NK-92 treated with Interleukin-12 subunit alpha and Interleukin-12 subunit beta, amount 100 ng/mL, for 24 hours (cell line): ENCODE data around the gene CFAP77.

Experiments
- DNase-seq: peaks from one replicate; lab custom pipeline; 2025; lab: John Stamatoyannopoulos, UW

CFAP77 gene

DNA sequence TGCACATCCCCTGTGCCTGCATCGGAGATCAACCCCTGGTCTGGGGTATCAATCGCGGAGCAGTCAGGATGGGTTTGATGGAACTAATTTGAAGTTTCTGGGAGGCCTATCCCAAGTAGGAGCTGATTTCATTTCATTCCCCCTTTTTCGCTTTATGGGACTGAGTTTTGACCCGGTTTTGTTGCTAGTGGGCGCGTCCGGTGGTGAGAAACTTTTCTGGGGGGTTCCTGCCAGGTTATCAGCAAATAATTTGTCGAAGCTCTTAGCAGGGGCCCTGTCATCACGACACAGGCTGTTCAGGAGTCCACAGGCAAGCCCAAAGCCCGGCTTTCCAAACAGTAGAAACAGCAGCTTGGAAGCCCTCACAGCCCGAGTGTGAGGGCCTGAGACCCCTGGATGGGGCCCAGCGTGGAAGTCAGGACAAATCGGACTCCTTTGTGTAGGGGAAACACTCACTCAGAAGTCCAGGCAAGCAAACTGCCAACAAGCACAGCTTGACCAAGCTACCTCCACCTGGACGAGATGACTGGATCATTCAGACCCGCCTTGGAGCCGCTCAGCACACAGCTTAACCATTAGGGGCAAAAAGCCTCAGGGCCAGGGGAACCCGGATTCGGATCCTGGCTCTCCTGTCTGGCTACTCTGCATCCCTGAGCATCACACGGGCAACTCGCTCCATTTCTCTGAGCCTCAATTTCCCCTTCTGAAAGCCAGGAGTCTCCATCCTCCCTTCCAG, 108.0 kb downstream of the CFAP77 start:
- no peak for DNase-seq

DNA sequence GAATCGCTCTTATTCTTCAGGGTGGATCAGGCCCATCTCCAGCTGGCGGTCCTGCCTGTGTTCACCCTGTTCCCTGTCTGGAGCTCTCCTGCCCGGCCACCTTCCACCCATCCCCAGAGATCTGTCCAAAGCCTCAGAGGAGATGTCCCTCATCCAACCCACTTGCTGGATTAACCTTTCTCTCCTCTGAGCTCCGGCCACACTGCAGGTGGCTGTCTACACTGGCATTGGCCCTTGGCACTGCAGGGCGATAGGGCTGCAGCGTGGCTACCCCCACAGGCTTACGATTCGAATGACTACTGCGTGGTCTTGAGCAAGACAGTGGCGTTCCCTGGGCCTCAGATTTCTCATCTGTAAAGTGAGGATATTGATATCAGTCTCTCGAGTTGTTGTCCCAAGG, 108.6 kb downstream of the CFAP77 start:
- no peak for DNase-seq

DNA sequence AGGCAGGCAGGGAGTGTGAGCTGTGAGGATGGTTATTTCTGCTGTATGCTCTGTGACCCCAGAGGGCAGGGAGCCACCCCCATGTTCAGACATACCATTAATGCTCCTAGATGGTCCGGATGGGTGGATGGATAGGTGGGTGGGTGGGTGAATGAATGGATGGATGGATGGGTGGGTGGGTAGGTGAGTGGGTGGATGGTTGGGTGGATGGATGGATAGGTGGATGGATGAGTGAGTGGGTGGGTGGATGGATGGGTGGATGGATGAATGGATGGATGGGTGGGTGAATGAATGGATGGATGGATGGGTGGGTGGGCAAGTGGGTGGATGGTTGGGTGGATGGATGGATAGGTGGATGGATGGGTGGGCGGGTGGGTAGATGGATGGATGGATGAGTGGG, 109.0 kb downstream of the CFAP77 start:
- DNase-seq = no peak

DNA sequence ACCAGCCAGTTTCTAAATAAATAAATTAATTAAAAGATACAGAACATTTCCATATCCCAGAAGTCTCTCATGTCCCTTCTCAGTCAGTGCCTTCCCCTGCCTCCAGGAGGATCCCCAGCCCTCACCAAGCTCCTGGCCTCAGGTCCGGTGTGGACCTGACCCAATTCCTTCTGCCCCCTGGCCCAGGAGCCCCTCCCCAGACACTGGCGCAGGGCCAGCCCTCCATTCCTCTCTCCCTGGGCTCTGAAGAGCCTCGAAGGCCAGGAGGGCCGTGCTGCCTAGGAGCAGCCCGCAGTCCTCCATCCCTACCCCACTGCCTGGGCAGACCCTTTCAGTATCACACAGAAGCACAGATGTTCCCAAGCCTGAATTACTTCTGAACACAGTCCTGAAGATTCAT, 110.6 kb downstream of the CFAP77 start:
- no peak for DNase-seq

DNA sequence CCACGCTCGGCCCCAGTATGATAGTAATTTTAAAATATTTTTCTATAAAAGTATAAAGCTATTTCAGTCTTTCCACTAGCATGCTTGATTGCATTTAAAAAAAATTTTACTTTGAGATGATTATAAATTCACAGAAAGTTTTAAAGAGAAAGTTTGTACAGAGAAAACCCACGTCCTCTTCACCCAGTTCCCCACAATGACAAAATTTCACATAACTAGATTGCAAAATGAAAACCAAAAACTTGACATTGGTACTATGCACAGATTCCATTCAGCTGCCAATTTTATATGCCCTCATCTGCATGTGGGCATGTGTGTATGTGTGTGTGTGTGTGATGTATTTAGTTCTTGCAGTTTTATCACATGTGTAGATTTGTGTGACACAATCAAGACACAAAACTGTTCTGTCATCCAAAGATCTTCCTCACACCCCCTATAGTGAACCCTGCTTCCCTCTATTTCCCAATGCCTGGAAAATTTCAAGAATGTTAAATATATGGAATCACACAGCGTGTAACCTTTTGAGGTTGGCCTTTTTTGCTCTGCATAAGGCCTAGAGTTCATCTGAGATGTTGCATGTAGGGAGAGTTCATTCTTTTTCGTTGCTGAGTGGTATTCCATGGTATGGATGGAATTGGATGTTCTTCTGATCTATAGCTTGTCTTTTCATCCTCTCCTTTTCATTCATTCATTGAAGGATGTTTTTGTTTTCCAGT, 115.5 kb downstream of the CFAP77 start:
- no peak for DNase-seq

DNA sequence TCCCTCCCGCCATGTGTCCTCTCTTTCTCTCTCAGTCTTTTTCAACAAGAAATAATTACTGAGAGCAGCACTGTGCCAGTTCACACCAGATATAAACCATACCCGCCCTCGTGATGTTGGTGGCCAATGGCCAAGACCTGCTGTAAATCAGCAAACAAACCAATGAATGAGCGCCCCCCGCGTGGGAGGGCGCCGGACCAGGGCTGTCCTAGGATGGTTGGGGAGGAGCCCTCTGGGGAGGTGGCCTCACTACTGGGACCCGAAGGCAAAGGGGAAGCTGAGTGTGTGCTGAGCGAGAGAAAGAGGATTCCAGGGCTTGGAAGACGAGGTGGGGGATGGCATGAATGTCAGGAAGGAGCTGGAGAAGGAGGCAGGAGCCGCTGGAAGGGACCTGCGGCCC, 121.2 kb downstream of the CFAP77 start:
- DNase-seq = no peak

DNA sequence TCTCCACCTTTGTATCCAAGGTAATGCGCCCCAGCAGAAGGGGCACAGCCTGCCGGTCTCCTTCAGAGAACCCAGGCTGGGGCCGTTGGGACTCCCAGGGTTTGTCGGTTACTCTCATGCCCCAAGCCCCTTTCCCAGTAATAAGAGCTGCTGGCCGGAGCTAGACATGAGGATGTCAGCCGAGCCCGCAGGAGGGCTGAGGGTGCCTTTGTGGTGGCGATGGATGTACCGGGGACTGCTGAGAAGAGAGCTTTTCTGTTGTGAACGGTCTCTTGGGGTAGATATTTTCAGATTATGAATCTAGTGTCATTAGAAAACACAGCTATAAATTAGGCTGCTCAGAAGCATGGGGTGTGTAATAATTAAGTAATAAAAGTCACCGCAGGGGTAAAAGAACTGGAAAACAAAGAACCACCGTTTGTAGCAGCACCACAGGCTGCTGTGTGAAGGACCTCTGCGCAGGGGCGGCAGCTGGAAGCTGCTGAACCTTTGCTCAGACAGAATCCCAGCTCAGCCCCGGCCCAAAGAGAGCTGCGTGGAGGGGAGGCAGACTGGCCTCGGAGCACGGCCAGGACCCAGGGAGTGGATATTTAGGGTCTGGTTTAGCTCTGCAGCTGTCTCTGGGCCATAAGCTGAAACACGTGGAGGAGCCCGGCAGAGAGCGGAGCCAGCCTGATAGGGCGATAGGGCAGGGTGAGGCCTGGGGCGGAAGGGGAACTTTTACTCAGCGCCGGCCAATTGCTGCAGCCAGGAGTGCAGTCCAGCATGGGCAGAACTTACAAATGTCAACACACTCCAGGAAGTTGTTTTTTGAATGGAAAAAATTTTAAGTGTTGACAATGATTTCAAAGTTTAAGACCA, 121.9 kb downstream of the CFAP77 start:
- DNase-seq = no peak

DNA sequence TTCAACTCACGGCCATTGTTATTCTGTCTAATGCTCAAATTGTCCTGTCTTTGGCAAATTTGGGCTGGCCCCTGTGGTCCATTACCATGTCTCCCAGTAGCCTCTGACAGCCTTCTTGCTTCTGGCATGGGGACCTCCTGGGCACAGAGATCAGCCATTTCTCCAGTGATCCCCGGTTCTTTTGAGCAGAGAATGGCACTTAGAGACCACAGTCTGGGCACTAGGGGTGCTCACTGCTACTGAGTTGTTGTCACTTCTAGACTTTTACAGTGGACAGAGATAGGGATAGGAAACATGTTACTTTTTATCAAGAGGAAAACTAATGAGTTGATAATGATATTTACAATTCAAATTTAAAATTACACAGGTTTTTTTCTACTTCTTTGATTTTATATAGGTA, 124.8 kb downstream of the CFAP77 start:
- no peak for DNase-seq

DNA sequence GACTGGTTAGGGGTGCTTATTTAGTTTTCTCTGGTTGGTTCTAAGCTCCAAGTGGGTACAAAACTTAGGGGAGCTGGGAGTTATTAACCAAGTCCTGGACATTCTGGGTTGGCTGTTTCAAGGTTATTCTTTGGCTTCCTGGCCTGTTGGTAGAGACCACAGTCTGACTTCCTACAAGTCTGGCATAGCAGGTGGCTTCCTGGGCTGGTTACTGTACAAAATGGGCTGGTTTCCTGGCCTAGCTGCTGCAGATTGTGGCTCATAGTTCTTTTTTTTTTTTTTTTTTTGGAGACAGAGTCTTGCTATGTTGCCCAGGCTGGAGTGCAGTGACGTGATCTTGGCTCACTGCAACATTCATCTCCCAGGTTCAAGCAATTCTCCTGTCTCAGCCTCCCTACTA, 126.1 kb downstream of the CFAP77 start:
- no peak for DNase-seq

DNA sequence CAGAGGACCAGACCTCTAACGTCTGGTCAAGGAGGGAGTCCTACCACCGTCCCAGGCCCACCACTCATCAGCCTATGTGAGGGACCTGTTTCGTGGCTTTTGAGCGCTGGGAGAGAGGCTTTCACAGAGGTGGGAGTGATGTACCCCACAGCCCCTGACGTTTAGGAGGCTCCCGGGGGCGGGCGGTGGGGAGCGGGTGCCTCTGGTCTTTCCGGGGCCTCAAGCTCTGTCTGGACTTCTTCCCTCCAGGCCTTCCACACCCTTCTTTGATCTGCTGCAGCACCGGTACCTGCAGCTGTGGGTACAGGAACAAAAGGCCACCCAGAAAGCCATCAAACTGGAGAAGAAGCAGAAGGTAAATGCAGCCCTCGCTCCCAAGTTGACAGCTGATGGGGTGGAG, 127.3 kb downstream of the CFAP77 start:
- DNase-seq = no peak

DNA sequence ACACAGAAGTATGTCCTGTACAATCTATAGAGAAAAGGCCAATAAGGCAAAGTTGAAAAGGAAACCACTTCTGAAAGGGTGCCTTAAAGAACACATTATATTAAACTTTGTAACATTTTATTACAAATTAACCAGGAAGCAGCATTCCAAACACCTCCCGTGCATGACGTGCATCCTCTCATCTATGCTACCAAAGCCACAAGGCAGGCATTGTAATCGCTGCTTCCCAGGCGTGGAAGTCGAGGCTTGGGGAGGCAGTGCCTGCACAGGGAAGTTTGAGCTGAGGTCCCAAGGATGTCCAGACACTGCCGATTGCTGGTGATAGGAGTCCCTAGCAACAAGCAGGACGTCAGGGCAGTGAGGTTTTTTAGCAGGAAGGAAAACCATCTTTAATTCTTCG, 128.1 kb downstream of the CFAP77 start:
- no peak for DNase-seq

DNA sequence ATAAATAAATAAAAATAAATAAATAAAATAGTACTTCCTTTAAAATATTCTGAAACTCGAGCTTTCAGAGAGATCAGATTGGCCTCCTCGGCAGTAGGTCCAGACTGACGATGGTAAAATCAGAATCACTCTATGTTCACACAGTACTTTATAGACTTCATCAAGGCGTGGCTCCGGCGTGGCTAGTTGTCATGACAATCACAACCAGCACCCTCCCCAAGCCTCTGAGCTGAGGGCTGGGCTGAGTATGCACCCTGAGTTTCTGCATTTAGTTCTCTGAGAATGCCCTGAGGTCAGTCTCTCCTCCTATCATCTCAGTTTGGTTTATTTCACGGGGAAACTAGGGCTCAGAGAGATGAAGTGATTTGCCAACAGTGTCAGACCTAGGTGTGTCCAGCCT, 129.1 kb downstream of the CFAP77 start:
- DNase-seq = no peak

DNA sequence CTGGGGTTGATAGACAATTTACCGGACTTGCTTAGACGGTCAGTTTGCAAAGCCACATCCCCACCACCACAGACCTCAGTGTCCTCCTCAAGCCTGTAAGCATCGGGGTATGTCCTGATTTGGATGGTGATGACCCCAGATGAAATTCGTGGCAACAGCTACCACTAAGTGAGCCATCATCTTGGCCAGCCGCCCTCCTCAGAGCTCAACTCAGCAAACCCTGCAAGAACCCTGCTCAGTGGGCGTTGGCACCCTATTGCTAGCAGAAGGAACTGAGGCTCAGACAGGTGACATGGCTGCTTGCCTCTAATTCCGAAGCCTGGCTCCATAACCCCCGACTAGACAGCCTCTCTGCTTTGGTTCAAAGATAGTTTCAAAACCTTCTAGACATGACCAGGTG, 131.0 kb downstream of the CFAP77 start:
- DNase-seq = no peak

DNA sequence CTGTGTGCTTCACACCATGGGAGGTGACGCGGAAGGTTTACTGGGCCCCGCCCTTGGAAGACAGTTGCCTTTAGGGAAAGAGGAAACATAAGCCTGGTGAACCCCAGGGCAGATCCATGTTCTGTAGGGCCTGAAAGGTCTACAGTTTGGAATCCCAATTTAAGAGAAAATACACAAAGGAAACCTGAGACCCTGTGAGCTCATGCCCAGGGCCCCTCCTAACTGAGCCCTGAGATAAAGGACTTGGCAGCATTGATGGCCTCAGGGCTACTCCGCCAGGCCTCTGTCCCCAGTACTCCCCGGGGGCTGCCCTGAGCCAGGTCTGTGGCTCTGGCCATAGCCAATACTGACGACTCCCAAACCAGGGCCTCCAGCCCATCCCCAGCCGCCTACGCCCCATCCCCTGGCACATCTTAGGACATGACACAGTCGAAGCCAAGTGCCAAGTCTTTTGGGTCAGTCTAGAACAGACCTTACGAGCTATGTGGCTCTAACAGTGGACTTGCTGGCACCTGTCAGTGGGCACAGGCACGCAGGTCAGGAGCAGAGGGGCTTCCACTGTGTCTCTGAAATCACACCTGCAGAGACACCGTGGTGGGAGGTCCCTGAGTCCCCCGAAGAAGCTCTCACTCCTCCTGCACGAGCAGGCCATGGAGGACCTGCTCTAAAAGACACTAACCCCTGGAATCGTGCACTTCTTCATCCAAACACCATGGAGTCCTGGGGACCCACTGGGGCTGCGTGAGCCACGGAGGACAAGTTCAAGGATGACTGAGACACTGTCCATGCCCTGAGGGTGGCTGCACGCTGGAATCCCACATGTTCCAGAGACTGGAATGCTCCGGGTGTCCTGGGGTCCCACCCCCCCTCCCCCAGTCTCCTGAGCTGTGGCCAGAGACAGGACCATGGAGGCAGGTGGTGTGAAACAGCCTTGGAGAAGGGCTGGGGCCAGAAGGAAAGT, 132.1 kb downstream of the CFAP77 start:
- no peak for DNase-seq

DNA sequence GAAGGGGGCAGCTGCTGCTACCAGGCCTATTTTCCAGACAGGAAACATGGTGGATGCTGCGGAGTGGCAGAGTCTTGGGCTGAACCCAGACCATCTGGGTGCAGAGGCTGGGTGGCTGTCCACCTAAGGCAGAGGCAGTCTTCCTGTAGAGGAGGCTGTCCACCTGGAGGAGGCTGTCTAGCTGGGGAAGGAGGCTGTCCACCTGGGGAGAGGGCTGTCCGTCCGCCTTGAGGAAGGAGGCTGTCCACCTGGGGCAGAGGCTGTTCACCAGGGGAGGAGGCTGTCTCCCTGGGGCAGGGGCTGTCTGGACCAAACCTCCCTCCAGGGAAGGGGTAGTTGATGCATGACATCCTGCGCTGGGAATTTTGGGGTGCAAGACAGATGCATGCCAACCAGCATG, 133.2 kb downstream of the CFAP77 start:
- DNase-seq = no peak

DNA sequence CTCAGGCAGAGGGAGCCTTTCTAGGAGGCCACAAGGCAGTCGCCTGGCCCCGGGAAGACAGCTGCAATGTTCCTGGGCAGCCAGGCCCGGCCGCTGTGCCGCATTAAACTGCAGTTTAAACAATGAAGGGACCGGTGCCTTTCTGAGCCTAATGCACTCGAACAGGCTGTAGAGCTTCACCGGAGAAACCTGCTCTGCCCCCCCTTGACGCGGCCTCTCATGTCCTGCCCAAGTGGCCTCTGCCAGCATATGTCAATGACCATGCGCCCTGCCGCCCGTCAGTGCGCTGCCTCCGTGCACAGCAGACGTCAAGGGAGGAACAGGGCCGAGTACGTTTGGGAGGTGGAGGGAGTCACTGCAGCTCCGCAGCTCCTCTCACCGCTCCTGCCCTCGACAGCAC, 133.9 kb downstream of the CFAP77 start:
- DNase-seq = no peak

DNA sequence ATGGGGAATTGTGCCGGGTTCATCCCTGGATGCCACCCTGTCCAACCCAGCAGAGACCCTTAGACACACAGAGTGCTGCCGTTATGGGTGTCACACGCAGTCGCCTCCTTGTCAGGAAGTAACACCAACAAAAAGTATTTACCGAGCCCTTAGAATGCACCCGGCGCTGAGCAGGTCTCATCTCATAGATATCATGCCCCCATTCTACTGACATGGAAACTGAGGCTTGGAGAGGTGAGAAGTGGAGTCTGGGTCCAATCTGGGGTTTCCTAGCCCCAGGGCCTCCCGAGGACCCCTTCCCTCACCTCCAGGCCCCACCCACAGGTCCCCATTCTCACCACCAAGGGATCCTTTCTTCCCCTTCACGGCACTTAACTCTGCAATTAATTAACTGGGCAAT, 135.6 kb downstream of the CFAP77 start:
- no peak for DNase-seq

DNA sequence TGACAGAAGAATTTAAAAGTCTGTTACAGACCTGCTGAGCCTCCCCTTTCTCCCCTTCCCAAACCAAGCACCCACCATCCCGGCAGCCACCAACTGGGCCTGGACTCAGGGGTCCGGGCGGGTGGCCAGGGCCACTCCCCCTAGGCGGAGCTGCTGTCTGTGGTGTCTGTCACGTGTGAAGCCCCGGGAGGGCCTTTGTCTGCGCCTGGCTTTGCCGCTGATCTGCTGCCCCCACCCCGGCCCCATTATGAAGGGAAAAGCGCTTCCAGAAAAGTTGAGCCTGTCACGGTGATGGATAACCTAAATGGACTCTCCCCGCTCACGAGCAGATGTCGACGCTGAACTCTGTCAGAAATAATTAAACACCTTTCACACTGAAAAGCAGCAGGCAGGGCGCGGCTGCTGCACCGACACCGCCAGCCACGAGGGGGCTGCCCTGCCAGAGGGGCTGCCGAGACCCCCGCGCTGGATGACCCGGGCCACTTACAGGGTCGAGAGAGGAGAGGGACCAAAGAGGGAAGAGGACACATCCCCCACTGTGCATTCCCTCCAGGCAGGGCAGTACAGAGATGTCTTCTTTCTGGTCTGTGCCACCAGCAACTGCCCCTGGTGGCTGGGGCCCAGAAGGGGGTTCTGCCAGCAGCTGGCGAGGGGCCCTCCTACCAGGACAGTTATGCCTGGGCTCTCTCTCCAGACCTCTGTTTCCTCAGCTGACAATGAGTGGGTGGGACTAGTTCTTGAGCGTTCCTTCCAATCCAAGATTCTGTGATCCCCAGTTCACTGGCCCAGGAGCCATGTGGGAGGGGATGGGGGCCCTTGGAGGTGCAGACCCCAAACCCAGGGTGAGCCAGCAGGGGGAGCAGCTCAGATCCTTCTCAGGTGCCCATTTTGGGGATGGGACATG, 136.4 kb downstream of the CFAP77 start:
- DNase-seq = no peak

DNA sequence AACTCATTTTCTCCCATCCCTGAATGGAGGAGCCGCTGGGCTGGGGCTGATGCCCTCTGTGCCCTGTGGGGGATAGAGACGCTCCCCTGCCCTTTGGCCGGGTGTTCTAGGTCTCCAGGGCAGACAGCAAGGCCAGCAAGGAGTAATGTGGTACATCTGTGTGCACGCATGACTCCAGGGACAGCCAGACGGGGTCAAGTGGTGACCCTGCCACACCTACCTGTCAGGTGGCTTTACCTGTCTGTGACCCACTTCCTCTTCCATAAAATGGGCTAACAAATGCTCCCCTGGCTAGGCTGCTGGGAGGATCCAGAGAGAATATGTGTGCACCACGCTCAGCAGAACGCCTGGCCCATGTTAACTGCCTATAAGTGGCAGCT, 137.0 kb downstream of the CFAP77 start:
- no peak for DNase-seq

DNA sequence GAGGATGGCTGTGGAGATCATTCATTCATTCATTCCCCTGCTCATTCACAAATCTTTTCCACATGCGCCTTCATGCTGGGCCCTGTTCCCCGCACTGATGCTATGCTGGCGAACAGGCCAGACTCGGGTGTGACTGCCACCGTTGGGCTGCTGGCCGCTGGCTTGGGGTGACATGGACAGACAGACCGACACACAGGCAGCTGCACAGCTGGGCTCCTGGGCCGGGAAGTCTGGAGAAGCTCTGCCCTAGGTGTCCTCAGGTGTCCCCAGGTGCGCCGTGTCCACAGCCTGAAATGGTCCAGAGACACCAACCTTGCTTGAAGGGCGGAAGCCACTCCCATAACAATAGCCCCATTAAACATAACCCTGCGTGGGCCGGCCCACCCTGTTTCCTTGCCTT, 137.4 kb downstream of the CFAP77 start:
- no peak for DNase-seq
